Psoas muscle (tissue), 8 donors: Measurements from ENCODE around the gene NFXL1. TPM values are rescaled to one million over a fixed set of nuclear protein-coding genes. Genes with fewer than 3 reads are reported as not detected.

ENCODE experiments used
- ATAC-seq, 4 donors: fragments of 200-7000 bp; cut with Tn5 transposase; one replicate each; pipeline ENCODE4 v1.9.1; 2020; ENCODE audit warnings: moderate library complexity in 3 of 4, mild to moderate bottlenecking in 2 of 4
- DNase-seq, 2 donors: peaks; one replicate each; pipeline ENCODE4 v3.0.0-alpha.2; 2020
- H3K27ac ChIP-seq: fragments of 200-600 bp; one replicate; pipeline ENCODE4 v1.8.0; 2022
- H3K27me3 ChIP-seq, 3 donors: fragments of 200-600 bp in 1 of 3; one replicate each; pipeline versions ENCODE4 v1.6.1 to v1.8.0; 2013 to 2022; ENCODE audit warnings: low read length in 2 of 3, mild to moderate bottlenecking in 2 of 3, moderate library complexity in 1 of 3; ENCODE audit not compliant: insufficient read depth in 3 of 3
- H3K36me3 ChIP-seq, 2 donors: fragments of 200-600 bp in 1 of 2; one replicate each; pipeline versions ENCODE4 v1.6.1 to v1.8.0; 2013 to 2022; ENCODE audit warnings: low read depth in 1 of 2, mild to moderate bottlenecking in 1 of 2, moderate library complexity in 1 of 2; ENCODE audit not compliant: insufficient read depth in 1 of 2
- H3K4me1 ChIP-seq: fragments of 200-600 bp; one replicate; pipeline ENCODE4 v1.8.0; 2022
- H3K4me3 ChIP-seq: fragments of 200-600 bp; one replicate; pipeline ENCODE4 v1.8.0; 2022; ENCODE audit warnings: mild to moderate bottlenecking
- H3K9me3 ChIP-seq: fragments of 200-600 bp; one replicate; pipeline ENCODE4 v1.8.0; 2022
- CTCF ChIP-seq: fragments of 200-600 bp; IDR thresholded peaks from one replicate; pipeline ENCODE4 v1.8.0; 2022; ENCODE audit warnings: antibody characterized with exemption
- WGBS, 3 donors: extraction: QIAGEN DNeasy Blood & Tissue Kit; methylation state at CpG; one replicate each; pipeline versions ENCODE4 v1.1.6 to v1.1.7; 2013; 5-methylcytosine and 5-hydroxymethylcytosine counted together
- intact Hi-C, 2 donors: fragments of 100-400 bp; cut with DNase I; formaldehyde crosslinking; loops; one replicate each; pipeline versions ENCODE4 v1.11.0 to v1.14.2; 2022
- polyA plus RNA-seq, 3 donors: library from polyadenylated mRNA; stranded (reverse); fragments of 200-250 nt; gene quantifications; one replicate each; pipeline ENCODE4 v1.2.3, GENCODE V29; 2013
- total RNA-seq, 4 donors: library from RNA; stranded (reverse); fragmentation: NEBNext Ultra II Directional in 2 of 4; extraction: Animal tissue kit (Norgen Biotek cat#: 25700) in 2 of 4; gene quantifications; one replicate each; pipeline versions ENCODE4 v1.2.1 to v1.2.4, GENCODE V29; 2021 to 2023
- donor health status: healthy with polysubstance abuse.
- donor health status: DM: no; HTN: no; CAD: no; lungs with moderate emphysema.
- donor health status: Bipolar disorder and iron deficiency.
- donor health status: healthy.
- donor health status: DM: yes; HTN: yes; CAD: no.
- donor health status: DM: no; HTN: no; CAD: no.
- donor health status: DM: no; HTN: no; CAD: no.
- donor health status: DM: yes; HTN: yes; CAD: no.

The NFXL1 gene
- total and polyA plus RNA-seq, 7 donors, result 3.1 to 6.0 (median 4.9) TPM

GRCh38 chr4:47839259-47839658 lies 75.1 kb downstream of the NFXL1 start:
- intact Hi-C loops, result loop anchor here (5.0 kb wide), 2 partner anchors 152 to 167 kb away; no protein-coding TSS in a partner anchor
- H3K27me3 ChIP-seq, result peaks cover 0 to 24% (median 6%) of the 10 kb centered on the region in 3 donors
- H3K36me3 ChIP-seq, result peaks cover 0 to 17% of the 10 kb centered on the region in 2 donors
- DNase-seq, result no peak
- ATAC-seq, result no peak
- 73 to 78% (median 75%) methylated on average over 5 of the region's 5 CpGs for WGBS, 3 donors
- H3K27ac ChIP-seq, result no peak overlapping the region
- no peaks in the 10 kb centered on the region for H3K9me3 ChIP-seq
- peaks cover 15% of the 10 kb centered on the region for H3K4me1 ChIP-seq
- TF ChIP-seq CTCF, result peak; percentile 14
- no peak overlapping the region for H3K4me3 ChIP-seq

- no peak overlapping the region for H3K27ac ChIP-seq
- WGBS, 3 donors, result 60 to 69% (median 63%) methylated on average over 4 of the region's 4 CpGs
- no peak for TF ChIP-seq CTCF
Observed at GRCh38 chr4:47838445-47838844, 75.9 kb downstream of the NFXL1 start.

GRCh38 chr4:47837908-47838294 lies 76.5 kb downstream of the NFXL1 start, which contains the start of gene CORIN:
Gene CORIN (minus strand): TSS chr4:47838067. CDS start chr4:47837949, 118 bp downstream.
- intact Hi-C loops, result loop anchor here (5.0 kb wide), 2 partner anchors 151 to 166 kb away; no protein-coding TSS in a partner anchor
- Histone ChIP-seq H3K27me3 (peaks cover 0 to 26% (median 6%) of the 10 kb centered on the region in 3 donors), H3K4me1 (peaks cover 15% of the 10 kb centered on the region), H3K9me3 (peaks cover 2% of the 10 kb centered on the region), H3K4me3 (peak within 1 kb of the TSS; percentile 65), H3K36me3 (peaks cover 0 to 4% of the 10 kb centered on the region in 2 donors), H3K27ac (no peak within 1 kb of the TSS)
- DNase-seq (no peak), ATAC-seq (no peak)
- TF ChIP-seq CTCF, result no peak
- WGBS, 3 donors, result 6 to 8% (median 7%) methylated on average over 16 of the region's 16 CpGs

More at GRCh38 chr4:47838445-47838844, 75.9 kb downstream of the NFXL1 start:
- no peak overlapping the region for H3K4me3 ChIP-seq
- peaks cover 0 to 26% (median 6%) of the 10 kb centered on the region in 3 donors for H3K27me3 ChIP-seq
- ATAC-seq, result no peak
- no peak for DNase-seq
- intact Hi-C loops, result loop anchor here (5.0 kb wide), 2 partner anchors 151 to 166 kb away; no protein-coding TSS in a partner anchor
- H3K4me1 ChIP-seq, result peaks cover 15% of the 10 kb centered on the region
- no peaks in the 10 kb centered on the region for H3K9me3 ChIP-seq
- peaks cover 0 to 9% of the 10 kb centered on the region in 2 donors for H3K36me3 ChIP-seq

GRCh38 chr4:47837094-47837907 lies 77.1 kb downstream of the NFXL1 start:
- Histone ChIP-seq H3K4me3 (peak overlapping the region; percentile 65), H3K4me1 (peaks cover 15% of the 10 kb centered on the region), H3K36me3 (no peaks in the 10 kb centered on the region), H3K27ac (no peak overlapping the region), H3K27me3 (peaks cover 0 to 26% (median 6%) of the 10 kb centered on the region in 3 donors), H3K9me3 (peaks cover 5% of the 10 kb centered on the region)
- WGBS, 3 donors, result 1 to 2% (median 1%) methylated on average over 50 to 58 of the region's 58 CpGs
- DNase-seq (peak; percentile 27 to 55), ATAC-seq (peak; percentile 44 to 60 (median 52))
- no peak for TF ChIP-seq CTCF
- intact Hi-C loops, result loop anchor here (5.0 kb wide), 2 partner anchors 150 to 165 kb away; no protein-coding TSS in a partner anchor
